Right renal cortex interstitium (tissue), 3 donors: ENCODE data around the gene WDR27. TPM values are rescaled to one million over a fixed set of nuclear protein-coding genes. Genes with fewer than 3 reads are reported as not detected.

Experiments
- DNase-seq, 3 donors: peaks; one replicate each; pipeline ENCODE4 v3.0.0-alpha.2; 2013; ENCODE audit warnings: low read depth in 3 of 3, low spot score in 2 of 3
- polyA plus RNA-seq, 3 donors: library from polyadenylated mRNA; unstranded; fragments of 120-200 nt; gene quantifications; one replicate each; pipeline ENCODE4 v1.2.1, GENCODE V29; 2013; ENCODE audit not compliant: insufficient read length in 3 of 3

Gene WDR27
- polyA plus RNA-seq, 3 donors, result 39.9 to 47.8 (median 40.6) TPM

DNA sequence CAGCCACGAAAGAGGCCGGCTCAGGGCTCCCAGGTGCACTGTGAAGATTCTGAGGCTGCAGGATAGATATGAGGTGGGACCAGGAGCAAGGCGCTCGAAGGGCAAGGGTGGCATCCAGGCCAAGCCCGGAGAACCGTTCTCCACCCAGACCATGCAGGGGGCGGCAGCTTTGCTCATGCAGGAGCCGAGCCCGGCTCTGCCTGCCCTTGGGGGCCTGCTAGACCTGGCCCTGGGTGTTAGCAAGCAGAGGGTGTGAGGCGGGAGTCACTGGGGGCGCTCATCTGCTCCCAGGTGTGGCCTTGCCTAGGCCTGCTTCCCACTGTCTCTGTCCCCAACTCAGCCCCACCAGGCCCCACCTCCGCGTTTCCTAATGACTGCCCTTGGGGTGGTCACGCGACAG lies 59.4 kb downstream of the WDR27 start:
- no peak for DNase-seq

DNA sequence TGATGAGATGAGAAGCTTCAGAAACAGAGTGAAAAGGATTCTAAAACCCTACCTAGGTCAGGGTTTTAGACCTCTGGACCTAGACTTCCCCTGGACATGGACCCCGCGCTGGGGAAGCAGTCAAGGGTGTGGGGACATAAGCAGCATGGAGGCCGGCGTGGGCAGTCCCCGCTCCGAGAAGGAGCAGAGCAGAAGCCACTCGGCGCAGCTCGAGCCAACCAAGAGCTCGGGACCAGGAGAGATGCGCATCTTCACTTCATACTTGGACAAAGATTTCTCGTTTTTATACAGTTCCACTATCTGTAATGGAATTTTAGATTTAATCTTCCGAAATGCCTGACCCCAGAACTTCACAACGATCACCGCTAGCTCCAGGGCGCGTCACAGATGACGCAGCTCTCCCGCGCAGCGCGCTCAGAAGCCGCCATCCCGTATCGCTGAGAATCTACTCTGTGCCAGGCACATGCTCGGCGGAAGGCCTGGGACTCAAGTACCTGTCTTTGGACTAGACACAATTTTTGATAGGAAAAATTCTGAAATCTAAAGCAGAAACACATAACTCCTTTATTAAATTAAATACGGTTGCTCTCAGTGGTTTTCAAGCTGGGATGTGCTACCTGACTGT lies 60.3 kb downstream of the WDR27 start:
- DNase-seq, result no peak

DNA sequence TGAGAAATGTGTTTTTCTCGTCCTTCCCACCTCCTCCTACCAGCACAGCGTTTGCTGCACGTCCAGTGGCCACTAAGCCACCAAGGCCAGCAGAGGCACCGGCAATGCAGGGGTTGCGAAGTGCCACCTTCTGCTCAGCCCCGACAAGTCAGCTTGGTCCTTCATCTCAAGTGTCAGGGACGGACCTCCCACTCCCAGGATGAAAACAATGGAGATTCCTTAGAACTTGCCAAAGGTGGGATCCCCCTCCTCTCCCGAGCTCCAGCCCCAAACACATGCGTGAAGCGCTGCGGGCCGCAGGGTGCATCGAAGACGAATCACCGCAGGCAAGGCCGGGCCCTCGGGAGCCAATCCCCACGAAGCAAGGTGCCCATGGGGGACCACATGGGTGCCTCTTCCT lies 60.8 kb downstream of the WDR27 start:
- no peak for DNase-seq

GRCh38 chr6:169640351-169640852 lies 61.4 kb downstream of the WDR27 start:
- no peak for DNase-seq

DNA sequence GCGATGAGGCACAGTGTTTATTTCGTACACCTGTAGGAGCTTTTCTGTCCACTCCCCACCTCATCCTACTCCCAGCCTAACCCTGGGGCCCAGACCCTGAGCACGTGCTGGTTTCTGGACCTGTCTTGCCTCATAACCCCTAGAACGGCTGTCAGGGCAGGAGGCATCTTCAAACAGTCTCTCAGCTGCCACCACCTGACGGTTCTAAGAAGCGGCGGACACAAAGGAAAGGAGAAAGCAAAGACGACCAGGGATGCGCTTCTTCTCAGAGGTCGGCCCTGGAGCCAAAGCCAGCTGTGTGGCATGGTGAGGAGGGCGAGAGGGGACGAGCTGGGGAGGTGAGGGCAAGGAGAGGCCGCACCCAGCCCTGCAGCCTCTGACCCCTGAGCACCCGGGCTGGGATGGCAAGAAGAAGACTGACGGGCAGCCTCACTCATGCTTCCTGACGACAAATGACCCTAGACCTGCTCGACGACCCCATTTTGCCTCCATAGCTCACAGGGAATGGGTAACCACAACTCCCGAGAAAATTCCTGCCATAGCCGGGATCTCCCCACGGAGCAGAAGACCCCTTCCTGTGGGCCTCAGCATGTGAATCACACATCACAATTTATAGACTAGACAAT lies 62.1 kb downstream of the WDR27 start:
- no peak for DNase-seq

GRCh38 chr6:169638915-169639314 lies 62.9 kb downstream of the WDR27 start:
- no peak for DNase-seq

DNA sequence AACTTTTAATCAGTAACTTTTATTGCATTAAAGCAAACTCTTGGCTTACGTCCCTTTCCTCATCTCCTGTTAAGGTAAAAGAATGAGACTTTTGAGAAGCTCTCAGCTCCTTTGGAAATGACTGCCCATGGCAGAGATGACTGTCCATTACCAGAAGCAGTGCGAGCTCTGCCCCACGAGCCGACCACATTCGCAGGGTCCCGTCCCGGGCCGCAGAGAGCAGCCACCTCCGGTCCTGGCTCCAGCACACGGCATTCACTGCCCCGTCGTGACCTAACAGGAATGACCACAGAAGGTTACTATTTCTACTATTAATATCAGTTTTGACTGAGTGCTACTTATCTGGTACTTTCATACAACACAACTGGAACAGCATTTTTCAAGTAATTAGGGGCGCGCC lies 63.4 kb downstream of the WDR27 start:
- DNase-seq, result no peak

- no peak for DNase-seq
Observed at GRCh38 chr6:169635345-169635744, 66.5 kb downstream of the WDR27 start.

GRCh38 chr6:169632841-169633240 lies 69.0 kb downstream of the WDR27 start:
- no peak for DNase-seq

GRCh38 chr6:169629256-169629655 lies 72.6 kb downstream of the WDR27 start:
- DNase-seq, result no peak

DNA sequence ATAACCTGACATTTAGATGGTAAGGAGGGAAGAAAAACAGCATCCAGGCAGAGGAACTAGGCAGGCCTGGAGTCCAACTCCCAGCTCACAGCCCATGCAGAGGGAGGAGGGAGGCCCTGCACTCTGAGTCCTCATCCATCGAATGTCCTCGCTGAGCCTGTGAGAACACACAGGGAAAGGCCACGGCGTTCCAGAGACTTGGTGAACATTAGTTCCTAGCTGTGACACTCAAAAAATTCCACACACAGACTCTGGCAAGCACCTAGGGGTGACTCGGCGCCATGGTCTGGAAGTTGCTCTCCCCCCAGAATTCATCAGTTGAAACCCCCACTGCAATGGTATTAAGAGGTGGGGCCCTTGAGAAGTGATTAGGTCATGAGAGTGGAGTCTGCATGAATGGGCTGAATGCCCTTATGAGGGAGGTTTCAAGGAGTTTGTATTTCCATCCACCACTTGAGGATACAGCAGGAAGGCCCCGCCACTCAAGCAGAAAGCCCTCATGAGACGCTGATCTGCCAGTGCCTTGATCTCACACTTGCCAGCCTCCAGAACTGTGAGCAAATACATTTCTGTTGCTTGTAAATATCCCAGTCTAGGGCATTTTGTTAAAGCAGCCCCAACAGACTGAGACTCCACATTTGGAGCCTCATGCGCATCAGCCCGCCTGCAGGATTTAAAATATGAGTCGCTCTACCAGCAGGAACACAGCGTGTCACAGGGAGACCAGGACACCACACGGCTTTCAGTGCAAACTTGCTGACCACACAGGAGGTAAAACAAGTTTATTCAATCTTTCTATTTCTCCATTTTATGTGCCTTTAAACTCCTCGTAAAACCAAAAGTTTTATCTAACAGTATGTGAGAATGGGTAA lies 73.9 kb downstream of the WDR27 start:
- DNase-seq, result no peak

- DNase-seq, result no peak
Observed at GRCh38 chr6:169626649-169627048, 75.2 kb downstream of the WDR27 start.

DNA sequence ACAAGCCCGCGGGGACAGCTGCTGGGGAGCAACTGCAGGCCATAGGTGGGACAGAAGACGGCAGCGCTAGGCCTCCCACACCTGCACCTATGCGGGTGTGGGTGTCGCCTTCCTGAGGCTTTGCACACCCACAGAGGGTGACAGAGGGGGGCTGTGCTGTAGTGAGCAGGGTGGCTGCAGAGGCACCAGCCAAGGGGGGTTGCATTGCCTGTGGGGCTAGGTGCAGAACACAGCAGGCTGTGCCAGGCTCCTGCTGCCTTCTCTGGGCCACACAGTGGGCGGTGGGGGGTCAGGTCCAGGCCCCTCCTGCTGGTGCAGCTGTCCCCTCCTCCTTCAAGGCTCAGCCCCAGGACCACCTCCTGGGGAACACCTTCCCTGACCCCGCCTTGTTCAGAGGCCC lies 75.7 kb downstream of the WDR27 start:
- DNase-seq, result no peak

DNA sequence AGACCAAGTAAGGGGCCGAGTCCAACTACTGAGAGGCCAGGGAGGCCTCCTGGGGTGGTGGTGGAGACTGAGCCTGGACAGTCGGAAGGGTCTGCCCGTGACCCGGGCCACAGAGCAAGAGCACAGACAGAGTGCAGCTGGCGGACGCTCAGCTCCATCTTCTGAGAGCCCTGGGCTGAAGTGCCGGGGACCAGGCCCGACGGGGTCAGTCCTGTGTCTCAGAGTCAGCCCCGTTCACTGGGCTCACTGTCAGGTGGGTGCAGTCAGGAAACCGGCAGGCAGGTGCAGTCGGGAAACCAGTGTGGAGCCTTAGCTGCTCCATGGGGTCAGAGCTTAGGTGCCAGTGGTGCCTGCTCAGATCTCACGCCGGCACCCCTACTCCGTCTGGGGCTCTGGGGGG lies 76.5 kb downstream of the WDR27 start:
- no peak for DNase-seq

GRCh38 chr6:169624785-169625184 lies 77.0 kb downstream of the WDR27 start:
- DNase-seq, result no peak

DNA sequence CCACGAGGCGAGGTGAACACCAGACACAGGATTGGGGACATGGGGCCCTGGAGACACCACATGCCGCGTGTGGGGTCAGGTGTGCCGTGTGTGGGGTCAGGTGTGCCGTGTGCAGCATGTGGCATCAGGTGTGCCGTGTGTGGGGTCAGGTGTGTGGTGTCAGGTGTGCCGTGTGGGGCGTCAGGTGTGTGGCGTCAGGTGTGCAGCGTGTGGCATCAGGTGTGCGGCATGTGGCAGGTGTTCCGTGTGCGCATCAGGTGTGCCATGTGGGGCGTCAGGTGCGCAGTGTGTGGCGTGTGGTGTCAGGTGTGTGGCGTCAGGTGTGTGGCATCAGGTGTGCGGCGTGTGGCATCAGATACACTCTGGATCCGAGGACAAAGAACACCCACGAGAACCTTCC lies 77.9 kb downstream of the WDR27 start:
- DNase-seq, result no peak

- DNase-seq, result no peak
Observed at GRCh38 chr6:169623343-169623742, 78.5 kb downstream of the WDR27 start.

- no peak for DNase-seq
Observed at GRCh38 chr6:169622618-169623017, 79.2 kb downstream of the WDR27 start.

DNA sequence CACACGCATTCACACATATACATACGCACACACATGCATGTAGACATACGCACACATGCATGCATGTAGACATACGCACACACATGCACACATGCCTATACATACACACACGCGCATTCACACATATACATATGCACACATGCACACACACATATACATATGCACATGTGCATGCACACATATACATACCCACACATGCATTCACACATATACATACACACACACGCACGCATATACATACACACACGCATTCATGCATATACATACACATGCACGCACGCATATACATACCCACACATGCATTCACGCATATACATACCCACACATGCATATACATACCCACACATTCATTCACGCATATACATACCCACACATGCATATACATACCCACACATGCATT lies 80.5 kb downstream of the WDR27 start:
- DNase-seq, result no peak

- no peak for DNase-seq
Observed at GRCh38 chr6:169620171-169621130, 81.4 kb downstream of the WDR27 start.

- DNase-seq, result no peak
Observed at GRCh38 chr6:169619650-169620049, 82.2 kb downstream of the WDR27 start.
